ENCODE data around the gene NR5A1.

The NR5A1 gene

DNA sequence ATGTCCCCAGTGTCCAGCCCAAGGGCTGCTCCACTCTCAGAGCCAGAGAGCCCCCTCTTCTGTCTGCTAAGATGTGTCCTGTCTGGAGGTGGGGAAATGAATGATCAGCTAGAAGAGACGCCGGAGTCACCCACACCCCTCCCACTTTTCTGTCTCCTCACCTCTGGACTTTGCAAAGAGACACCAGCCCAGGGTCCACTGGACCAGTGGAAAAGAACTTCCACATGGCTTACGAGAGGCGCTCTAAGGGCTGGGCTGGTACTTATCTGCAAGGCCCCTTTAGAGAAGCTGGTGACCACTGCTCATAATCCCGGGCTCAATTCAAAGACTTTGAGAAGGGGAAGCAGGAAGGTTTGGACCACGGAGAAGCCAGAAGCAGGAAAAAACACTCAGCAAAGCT is 9.2 kb downstream of the NR5A1 start:
- FAIRE-seq, result no peak

DNA sequence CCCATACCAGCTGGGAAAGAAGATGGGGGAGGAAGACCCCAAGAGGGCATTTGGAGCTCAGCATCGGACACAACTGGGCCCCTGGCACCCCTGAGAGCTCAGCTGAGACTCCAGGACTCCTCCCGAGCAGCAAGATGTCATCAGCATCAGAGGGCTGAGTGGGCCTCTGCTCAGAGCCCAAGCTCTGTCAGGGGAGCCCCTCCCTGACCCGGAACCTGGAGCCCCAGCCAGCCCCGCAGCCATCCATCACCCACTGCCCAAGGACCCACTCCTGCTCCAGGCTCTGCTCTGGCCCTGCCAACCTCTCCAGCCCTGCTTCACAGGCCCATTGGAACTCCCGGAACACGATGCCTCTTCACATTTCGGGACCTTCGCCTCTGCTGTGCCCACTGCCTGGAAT is 9.8 kb downstream of the NR5A1 start:
- FAIRE-seq, result no peak

DNA sequence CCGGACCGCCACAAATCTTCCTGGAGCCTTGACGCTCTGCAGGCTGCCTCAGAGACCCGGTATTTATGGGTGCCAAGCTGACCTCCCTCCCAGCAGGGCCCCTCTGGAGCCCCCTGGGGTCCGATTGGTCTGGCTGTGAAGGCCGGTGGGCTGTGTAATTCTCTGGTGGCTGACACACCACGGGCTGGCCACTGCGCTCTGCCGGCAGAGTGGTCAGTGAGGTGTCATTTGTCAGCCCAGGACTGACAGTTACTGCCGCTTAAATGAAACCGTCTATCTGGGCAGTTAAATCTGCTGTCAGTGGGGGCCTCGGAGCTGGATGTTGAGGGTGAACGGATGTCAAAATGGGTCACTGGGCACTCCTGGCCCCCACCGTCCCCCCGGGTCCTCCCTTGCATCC is 10.7 kb downstream of the NR5A1 start:
- no peak for FAIRE-seq

DNA sequence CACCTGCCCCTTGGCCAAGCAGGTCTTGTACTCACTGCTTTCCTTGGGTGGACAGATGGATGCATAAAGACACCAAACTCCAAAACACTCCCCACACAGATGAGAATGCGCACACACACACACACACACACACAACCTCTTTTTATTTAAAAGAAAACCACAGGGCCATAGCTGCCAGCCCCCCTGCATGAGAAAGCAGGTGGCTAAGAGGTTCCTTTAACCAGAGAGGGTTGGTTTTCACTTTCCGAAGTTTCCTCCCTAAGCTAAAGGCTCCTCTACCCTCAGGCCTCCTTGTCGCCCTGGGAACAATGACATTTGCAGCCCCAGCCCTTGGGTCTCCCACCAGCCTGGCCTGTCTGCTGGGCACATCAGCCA is 11.1 kb downstream of the NR5A1 start:
- FAIRE-seq, result no peak

DNA sequence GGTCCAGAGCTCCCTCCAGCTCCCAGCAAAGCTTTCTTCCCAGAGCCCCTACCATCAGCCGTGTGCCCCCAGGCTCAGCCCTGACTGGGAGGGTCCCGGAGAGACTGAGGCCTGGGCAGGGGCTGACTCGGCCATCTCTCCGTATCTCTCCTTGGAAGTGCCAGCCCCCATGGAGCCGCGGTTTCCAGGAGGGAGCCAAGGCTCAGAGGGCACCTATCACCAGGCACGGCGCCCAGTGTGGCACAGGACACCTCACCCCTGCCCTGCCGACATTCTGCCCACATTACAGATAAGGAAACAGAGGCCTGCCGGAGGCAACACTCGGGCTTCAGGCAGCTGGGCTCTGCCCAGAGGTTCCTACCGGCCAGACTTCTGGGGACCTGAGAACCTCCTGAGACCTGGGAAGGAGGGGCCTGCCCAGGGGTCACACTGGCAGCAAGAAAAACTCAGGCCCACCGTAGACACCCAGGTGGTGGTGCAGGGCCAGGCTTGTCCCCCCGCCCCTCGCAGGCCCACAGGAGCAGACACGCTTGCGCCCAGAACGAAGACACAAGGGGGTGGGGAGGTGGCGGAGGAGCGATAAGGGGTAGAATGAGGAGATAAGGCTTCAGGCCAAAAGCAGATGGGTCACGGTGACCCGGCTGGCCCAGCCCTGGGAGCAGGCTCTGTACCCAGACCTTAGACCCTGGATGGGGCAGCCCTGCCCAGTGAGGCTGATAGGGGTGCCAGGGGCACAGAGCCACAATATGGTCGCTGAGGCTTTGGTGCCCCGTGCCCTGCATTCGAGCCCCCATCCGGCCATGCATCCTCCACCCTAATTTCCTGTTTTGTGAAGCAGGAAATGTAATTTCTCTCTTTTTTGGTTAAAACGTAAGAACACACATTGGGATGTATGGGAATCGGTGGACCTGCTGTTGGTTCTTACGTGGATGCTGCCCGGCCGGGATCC is 11.8 kb downstream of the NR5A1 start:
- no peak for FAIRE-seq

DNA sequence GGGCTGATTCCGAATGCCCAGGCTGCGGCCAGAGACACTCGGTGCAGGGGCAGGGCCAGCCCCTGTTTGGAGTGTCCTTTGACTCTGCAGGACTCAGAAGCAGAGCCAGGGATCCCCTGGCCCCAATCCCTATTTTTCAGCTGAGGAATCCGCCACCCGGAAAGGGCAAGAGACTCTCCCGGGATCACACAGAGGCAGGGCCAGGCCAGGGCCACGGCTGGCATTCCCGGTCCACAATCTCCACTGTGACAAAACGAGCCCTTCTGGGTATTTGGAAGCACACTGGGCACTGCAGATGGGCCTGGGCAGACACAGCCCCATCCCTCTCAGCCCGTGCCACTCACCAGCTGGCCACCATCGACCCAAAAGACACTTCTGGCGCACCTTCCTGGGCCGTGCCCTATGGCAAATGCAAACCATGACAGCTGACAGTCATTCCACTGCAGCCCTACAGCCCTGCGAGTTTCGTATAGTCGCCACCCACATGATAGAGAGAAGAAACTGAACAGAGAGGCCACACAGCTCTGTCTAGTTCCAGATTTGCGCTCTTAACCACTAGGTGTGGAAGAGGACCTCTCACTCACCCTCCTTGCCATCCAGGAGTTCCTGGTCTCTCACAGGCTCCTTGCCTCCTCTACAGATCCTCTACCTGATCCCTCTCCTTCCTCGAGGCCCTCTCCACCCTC is 13.3 kb downstream of the NR5A1 start:
- no peak for FAIRE-seq

DNA sequence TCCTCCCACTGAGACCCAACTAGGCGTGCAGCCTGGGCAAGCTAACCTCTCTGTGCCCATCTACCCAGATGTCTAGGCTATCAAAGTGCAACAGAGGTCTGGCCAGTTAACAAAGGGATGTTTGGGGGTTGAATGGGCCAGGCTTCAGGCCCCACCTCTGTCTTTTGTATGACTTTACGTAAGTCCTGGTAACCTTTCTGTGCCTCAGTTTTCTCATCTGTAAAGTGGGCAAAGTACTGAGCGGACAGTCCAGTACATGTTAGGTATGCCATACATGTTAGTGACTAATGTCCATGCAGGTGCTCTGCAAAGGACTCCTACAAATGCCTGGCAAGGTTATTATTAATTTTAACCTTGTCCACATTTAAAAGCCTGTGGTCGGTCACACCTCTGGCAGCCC is 14.0 kb downstream of the NR5A1 start:
- no peak for FAIRE-seq

DNA sequence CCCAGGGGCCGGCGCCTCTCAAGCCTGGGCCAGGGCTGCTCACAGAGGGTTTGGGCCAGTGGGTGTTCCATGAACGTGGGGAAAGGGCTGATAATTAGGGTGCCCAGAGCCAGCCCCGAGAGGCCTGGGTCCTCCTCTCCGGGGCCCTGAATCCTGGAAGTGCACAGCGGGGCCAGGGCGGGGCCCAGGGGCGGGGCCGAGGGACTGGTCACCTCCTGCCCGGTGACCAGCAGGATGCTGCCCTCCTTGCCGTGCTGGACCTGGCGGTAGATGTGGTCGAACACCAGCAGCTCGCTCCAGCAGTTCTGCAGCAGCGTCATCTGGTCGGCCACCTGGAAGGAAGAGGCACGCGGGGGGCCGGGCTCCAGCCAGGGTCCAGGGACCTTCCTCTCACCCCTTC is 14.4 kb downstream of the NR5A1 start:
- no peak for FAIRE-seq

DNA sequence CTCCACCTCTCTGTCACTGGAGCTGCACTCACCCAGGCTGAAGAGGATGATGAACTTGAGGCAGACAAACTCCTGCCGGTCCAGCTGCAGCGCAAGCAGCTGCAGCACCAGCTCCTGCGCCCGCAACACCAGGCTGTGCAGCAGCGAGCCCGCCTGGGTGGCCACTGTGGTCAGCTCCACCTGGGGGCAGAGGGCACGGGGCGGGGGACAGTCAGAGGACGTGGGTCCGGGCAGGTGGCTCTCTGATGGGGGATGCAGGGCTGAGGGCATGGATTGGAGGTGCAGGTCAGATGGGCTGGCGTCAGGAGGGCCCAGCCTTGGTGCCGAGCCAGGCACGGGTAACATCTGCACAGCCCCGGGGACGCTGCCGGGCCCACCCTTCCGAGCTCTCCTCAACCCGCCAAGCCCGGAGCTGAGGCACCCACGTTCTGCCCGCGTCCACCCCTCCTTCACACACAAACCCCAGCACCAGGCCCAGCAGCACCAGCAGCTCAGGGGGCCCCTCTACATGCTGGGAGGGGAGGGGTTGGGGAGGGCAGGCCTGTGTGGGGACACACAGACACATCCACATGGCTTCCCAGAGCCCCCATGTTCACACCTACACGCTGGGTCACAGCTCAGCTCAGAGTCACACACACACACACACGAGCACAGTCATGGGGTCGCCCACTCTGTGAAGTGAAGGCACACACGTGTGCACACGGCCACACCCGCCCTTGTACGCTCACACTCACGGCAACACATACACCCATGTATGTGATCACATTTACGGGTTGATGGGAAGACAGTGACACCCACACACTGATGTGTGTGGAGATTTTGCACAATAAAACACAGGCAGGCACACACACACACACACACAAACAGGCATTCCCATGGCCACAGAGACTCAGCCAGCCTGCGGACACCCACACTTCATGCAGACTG is 15.9 kb downstream of the NR5A1 start:
- FAIRE-seq, result no peak

DNA sequence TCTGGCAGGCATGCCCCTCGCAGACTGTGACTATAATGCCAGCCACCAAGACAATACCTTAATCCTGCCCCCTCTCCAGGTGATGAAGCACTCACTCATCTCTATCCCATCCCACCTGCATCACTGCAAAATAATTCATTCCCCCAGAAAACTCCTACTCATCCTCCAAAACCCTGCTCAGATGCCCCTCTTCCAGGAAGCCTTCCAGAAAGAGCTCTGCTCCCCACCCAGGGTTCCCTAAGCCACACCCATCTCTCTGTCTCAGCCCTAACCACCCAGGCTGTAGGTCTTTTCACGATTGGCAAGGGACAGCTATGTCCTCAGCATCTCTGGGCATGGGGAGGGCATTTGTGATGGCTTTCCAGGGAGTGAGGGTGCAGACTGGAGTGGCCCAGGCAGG is 17.2 kb downstream of the NR5A1 start:
- no peak for FAIRE-seq

DNA sequence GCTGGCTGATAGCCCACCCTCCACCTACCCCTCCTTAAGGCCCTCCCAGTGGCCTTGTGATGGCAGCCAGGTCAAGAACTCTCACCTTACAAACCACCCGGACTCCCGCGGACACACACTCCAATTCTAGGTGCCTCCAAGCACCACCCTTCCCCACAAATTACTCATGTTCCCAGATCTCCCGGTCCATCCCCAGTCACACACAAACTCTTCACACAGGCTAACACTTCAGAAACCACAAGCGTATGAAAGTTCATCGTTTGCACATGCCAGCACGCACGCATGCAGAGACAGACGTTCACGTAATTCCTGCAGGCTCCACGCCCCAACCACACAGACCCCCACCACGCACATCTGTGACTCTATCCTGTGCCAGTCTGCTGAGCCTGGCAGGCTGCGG is 18.0 kb downstream of the NR5A1 start:
- no peak for FAIRE-seq

DNA sequence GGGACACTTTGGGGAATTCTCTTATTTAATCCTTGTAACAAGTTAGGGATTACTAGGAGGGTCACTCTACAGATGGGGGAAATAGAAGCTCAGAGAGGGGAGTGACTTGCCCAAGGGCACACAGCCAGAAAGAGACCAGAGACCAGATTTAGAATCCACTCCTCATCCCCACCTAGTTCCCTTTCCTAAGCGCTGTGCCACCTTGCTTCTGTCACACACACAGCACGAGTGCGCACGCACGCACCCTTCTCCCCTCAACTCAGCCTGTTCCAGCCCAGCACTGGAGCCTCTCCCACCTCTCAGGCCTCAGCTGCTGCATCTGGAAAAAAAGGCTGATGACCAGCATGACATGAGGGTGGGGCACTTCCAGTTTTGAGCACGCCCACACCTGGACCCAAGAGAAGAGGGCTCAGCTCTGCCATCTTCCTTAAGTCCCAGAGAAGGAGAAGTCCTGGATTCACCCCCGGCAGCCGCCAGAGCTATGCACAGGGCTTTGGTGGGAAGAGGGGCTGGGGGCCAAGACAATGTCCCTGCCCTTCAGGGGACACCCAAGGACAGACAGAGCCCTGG is 18.5 kb downstream of the NR5A1 start:
- FAIRE-seq, result no peak

DNA sequence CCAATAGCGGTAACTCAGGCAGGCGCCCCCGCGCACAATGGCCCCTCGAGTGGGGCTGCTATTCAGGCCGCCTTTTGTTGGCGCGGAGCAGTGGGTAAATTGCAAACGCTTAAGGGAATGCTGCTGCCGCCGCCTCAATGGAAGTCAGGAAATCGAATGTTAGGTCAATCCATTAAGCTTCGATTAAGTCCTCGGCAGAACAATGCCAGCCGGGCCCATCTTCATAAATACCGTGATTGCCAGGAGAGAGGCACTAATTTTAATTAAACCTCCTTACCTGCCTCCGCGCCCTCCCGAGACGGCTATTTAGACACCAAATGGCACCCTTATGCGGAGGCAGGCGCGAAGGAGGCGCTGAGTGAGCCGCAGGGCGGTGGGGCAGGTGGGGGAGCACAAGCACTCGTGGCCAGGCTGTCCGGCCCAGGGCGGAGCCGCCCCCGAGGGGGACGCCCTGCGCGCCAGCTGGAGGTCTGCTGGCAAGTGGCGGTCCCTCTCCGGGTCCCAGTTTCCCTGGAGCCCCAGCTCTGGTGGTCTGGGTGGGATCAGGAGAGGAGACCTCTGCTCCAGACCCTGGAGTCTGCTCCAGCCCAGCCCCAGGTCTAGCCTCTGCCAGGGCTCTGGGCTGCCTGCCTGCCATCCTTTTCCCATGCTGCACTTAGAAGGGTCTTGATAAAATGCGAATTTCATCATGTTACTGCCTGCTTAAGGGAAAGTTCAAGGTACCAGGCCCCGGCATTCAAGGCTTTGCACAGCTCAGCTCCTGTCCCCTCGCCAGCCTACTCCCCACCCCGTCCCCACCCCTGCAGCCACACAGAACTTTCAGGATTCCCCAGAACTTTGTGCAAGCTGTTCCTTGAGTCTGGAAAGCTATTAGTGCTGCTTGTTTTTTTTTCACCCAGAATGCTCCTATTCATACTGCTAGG is 19.7 kb downstream of the NR5A1 start:
- no peak for FAIRE-seq

DNA sequence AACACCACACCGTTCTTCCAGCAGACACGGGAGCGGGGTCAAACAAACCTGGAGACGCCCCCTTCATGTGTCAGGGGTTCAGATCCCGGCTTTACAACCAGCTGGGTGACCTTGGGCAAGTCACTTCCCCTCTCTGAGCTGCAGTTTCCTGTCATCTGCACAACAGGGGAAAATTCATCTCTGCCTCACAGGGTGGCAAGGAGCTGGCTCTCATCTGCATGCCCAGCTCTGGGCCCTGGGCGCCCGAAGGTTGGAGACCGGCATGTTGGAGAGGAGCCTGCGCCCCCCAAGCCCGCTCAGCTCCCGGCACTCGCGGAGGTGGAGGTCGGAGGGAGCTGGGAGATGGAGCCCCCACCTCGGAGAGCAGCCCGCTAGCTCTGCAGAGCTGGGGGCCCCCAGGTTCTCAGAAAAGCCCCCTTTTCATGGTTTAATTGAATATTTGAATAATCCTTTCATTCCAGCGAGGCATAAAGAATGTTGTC is 20.4 kb downstream of the NR5A1 start:
- FAIRE-seq, result no peak

DNA sequence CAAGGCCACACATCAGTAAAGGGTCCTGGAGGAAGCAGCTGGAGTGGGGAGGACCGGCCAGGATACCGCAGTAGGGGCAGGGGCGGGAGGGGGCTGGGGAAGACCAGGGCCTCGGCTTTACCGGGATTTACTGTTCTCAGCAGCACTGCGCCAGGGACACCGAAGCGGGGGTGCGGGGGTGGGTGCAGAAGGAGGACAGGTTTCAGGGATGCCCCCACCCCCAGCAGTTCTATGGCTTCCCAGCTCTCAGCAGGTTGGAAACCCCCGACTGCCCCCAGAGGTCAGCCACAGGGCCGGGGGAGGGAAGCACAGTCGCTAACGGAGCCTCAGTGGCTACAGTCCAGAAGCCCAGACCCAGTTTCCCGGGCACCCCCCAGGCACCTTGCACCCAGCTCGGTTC is 21.3 kb downstream of the NR5A1 start:
- no peak for FAIRE-seq

DNA sequence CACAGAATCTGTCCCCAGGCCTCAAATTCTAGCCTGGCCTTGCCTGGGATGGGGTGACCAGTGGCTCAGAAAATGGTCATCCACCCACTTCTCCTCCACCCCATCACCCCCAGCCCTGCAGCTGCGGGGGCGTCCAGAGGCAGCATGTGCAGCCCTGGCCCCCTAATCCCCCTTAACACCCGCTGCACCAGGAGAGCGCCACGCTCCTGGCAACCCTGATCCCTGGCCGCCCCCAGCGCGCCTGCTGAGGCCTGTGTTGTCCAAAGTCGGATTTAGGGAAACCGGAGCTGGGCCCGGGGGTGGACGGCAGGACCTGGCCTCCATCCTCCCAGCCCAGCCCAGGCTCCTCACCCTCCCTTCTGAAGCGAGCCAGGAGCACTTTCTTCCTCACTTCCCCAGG is 22.0 kb downstream of the NR5A1 start:
- no peak for FAIRE-seq

DNA sequence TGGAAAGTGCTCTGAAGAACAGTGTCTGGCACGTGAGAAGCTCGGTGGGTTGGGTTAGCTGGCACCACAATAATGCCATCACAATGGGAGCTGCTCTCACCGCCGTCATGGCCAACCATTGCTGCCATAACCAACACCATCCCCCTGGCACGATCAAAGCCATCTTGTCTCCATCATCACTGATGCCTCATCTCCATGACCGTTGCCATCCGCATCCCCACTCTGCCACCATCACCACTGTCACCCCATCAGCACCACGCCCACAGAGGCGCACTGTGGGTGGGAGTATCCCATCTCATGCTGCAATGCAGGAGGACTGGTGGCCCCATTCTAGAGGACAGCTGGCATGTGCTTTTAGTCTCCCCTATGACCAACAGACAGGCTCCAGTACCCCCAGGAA is 23.7 kb downstream of the NR5A1 start:
- no peak for FAIRE-seq

DNA sequence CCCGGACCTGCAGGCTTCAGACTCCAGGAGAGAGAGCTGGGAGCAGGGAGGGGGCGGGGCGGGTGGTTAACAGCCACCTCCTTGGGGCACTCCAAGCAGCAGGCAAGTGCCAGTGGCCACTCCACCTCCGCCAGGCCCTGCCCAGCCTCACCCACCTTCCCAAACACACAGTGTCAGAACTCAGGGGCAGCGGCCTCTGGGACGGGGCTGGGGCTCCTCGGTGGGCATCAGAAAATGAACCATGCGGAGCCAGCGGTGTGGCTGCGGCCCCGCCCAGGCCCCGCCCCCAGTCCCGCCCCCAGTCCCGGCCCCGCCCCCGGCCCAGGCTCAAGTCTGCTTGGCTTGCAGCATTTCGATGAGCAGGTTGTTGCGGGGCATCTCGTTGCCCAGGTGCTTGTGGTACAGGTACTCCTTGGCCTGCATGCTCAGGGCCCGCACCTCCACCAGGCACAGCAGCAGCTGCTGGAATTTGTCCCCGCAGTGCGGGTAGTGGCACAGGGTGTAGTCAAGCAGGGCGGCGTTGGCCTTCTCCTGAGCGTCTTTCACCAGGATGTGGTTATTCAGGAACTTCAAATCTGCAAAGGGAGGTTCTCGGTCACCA is 24.7 kb downstream of the NR5A1 start:
- FAIRE-seq, result no peak

DNA sequence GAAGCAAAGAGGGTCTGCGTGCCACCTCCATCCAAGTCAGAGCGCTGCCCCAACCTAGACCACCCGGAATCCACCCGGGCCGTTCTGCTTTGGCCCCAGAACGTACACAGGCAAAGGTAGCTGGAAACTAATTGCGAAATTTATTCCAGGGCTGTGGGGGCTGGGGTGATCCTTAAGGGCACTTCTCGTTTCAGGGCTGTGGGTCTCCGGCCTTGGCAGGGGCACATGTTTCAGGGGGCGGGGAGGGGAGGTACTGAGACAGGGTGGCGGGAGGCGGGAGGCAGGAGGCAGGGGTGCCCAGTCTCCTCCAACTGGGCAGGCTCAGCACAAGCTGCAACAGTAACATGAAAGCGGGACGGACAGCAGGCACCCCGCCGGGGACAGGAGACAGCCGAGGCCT is 26.1 kb downstream of the NR5A1 start:
- FAIRE-seq, result no peak

DNA sequence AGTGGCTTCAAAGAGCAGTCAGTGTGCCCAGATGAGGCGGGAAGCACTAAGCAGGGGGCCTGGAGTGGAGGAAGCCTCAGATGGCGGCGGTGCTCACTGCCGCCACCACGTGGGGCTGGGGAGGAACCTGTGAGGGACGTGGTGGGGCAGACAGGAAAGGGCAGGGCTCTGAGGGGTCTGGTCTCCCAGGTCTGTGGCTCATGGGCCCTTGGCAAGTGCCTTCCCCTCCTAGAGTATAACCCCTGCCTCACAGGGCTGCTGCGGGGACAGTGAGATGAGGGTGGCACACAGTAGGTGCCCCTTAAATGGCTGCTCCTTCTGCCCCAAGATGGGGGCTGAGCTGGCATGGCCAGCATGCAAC is 26.6 kb downstream of the NR5A1 start:
- no peak for FAIRE-seq

DNA sequence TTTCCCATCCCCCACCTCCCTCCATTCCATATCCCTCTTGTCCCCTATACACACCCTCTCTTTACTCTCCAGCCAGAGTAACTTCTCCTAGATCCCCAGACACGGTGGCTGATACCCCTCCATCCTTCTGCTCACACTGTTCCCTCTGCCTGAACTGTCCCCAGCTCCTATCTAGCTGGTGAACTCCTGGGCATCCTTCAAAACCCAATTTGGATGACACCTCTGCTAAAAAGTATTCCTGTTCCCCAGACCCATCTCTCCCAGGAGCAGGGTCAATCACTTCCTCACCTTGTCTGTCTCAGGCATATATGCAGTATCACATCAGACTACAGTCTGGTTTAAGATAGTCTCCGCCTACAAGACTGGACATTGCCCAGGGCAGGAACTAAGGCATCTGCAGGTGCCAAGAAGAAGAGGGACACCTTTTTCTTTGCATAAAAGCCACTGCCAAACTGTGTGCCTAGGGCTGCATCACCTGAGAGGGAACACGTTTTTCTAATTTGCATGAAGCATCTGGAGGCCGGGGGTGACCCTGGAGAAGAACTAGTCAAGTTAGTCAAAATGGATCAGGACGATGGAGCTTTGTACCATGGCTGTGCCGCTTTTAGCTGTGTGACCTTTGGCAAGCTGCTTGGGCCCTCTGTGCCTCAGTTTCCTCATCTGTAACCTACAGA is 27.1 kb downstream of the NR5A1 start:
- no peak for FAIRE-seq
